HG03520 (cell line): ENCODE results near the gene C6orf118.

ENCODE experiments used
- ATAC-seq: cut with Tn5 transposase; IDR thresholded peaks from one replicate; pipeline ENCODE4 v1.9.1; 2021; ENCODE audit warnings: mild to moderate bottlenecking, moderate library complexity; ENCODE audit not compliant: unreplicated experiment

C6orf118 gene

DNA sequence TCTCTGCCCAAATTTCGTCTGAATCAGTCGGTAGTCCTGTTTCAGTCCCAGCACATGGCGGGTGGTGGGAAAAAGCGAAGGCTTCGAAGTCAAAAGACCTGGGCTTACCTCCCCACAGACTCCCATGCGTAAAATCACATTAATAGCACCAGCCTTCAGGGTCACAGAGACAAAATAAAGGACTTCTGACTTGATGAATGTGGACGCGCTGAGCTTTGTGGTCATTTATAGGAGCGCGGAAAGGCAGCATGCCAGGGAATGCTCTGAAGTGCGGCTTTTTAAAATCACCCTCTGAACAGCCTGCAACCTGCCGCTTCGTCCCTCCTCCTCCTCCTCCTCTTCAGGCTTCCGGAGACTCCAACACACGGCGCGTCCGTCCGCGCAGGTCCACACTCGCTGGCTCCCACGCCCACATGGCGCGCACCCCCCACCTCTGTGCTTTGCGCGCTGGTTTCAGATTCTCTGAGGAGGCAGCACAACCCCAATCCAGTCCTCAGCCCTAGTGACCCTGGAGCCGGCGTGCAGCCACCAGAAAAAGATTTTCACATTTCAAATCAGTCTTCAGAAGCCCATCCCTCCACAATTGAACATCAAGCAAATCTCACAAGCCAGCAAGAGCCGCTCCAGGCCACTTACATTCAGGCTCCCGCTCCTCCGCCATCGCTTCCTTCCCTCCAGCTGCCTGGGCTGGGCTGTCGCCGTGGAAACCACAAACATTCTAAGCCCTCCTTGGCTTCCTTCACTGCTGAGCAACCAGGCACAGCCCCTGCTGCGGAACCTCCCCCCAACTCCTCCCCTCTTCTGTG is at the start of gene C6orf118:
C6orf118 (minus strand) TSS at position 680 of the 806 bp plus-strand sequence; CDS start at position 661, 19 bp downstream.
- ATAC-seq, result no peak

DNA sequence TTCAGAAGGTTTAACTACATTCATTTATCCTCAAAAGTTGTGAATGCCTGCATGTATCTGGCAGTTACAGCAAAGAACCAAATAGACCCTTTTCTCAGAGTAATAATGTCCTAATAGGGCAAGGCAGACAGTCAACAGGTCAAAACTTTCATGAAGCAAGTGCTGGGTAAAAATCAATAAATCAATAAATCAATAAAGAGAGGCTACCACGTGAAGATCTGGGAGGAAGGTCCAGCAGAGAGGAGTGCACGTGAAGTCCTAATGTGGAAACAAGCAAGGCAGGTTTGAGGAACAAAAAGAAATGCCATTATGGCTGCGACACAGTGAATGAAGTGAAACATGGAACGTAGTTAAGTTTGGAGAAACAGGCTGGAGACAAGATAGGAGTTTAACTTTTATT is 36.3 kb upstream of the C6orf118 start:
- ATAC-seq, result no peak

DNA sequence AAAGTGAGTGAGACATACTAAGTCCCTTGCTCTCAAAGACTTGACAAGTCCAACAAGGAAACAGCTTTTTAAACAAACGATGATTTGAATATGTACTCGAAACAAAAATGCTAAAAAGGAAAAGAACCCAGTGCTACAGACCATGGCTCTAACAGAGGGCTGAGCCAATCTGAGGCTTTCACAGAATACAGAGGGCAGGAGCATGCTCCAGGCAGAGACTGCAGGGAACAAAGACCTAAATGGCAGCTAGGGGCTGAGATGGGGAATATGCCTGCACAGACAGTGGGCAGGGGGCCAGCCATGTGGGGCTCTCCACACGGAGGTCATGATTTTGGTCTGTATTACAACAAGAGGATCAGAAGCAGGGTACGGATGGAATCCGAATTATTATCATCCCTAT is 31.1 kb upstream of the C6orf118 start:
- no peak for ATAC-seq

DNA sequence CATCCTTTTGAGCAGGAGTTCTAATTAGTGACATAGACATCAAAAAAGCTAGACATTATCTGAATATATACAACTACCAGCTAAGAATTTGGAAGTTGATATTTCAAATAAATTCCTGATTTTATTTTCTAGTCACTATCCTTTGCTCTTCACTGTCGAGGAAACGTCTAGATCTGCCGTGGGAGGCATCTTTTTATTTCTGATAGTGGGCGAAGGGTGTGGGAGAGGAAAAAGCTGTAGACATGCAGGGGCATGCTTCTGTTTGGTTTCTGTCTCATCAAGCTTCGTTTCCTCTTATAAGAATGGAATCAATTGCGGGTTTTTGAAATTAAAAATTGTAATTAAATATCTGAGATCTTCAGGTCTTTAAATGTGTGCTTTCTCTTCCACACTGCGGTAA is 16.2 kb upstream of the C6orf118 start:
- ATAC-seq, result no peak

DNA sequence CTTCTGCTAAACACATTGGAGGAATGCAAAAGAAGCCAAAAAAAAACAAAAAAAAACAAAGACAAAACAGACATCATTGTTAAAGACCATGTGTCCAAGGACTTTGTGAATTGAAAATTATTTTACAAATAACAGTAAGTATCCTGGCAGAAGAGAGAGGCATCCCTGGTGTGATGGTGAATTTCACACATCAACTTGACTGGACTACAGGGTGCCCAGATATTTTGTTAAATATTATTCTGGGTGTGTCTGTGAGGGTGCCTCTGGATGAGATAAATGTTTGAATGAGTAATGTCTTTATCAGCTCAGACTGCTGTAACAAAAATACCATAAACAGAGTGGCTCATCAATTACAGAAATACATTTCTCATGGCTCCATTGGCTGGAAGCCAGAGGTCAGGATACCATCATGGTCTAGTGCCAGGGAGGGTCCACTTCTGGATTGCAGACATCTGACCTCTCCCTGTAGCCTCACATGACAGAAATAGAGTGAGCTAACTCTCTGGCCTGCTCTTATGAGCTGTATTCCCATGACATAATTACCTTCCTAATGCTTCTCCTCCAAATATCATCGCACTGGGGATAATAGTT is 12.2 kb upstream of the C6orf118 start:
- ATAC-seq, result no peak

DNA sequence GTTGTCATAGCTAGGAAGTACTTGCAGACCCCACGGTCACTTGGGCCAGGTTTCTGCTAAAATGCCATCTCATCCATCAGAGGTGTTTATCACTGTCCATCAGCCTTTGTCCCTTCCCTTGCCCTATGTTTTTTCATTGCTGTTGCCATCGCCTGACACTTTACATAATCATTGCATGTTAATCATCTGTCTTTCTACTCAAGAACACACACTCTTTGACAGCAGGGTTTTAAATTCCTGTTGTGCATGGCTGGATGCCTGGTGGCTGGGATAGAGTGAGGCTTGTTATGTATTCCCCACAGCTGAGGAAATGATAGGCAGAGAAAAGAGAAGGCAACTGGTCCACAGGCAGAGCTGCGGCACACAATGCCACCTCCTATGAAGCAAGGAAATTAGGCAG is 11.7 kb upstream of the C6orf118 start:
- no peak for ATAC-seq

DNA sequence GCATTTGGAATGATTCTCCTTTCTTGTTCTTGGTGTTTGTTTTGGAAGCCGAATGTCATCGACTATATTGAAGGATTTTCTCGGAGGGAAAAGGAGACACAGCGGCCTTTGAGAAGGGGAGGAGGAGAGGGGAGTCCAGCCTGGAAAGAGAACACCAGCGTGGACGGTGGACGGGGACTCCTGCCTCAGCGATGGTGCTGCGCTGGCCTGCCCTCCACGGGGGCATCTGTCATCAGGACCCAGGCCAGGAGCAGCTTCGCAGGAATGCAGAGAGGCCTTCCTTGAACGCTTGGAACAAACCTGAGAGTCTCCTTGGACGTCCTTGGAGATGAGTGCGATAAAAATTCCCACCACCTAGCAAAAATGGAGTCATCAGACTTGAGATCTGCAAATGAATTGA is 8.3 kb upstream of the C6orf118 start:
- ATAC-seq, result no peak

DNA sequence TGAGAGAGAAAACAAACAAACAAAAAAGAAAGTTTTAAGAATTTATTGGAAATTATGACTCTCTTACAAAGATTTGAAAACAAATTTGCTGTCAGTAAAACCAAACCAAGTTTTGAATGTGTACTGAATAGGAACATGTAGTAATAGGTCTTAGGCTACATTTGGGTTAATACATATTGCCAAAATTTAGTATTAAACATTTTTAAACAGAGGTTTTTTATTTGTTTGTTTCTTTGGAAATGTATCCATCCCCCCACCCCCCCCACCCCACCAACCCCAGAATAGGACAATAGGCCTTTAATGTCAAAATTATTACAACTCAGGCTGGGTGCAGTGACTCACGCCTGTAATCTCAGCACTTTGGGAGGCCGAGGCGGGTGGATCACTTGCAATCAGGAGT is 2.5 kb downstream of the C6orf118 start:
- ATAC-seq, result no peak

DNA sequence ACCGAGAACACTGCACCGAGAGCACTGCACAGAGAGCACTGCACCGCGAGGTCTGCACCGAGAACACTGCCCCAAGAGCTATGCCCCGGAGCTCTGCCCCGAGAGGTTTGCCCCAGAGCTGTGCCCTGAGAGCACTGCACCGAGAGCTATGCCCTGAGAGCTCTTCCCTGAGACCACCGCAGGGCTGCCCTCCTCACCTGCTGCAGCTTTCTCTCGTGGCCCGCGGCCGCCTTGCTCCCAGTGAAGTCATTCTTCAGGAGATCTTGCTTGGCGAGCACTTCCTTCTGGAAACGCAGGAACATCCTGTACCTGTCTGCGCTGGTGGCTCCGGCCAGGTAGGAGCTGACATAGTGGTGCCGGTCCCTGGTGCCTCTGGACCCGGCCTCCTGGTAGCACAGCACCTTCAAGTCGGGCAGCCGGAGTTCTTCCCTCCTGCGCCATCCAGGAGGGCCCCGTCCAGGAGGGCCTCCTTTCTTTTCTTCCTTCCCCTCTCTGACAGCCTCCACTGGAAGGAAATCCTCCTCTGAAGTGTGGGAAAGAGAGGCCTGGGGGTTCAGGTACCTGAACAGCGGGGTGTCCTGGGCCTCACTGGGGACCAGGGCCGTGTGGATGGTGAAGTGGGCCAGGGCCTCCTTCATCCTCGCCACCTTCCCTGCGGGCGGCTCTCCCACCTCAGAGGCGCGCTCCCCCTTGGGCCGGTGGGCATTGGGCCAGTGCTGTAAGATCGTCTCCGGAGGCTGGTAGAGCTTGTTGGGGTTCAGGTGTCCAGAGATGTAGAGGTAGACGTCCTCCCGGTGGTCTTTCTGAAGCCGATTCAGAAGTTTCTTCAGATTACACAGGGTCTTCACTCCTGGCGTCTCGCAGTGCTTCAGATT is 7.8 kb downstream of the C6orf118 start:
- no peak for ATAC-seq

DNA sequence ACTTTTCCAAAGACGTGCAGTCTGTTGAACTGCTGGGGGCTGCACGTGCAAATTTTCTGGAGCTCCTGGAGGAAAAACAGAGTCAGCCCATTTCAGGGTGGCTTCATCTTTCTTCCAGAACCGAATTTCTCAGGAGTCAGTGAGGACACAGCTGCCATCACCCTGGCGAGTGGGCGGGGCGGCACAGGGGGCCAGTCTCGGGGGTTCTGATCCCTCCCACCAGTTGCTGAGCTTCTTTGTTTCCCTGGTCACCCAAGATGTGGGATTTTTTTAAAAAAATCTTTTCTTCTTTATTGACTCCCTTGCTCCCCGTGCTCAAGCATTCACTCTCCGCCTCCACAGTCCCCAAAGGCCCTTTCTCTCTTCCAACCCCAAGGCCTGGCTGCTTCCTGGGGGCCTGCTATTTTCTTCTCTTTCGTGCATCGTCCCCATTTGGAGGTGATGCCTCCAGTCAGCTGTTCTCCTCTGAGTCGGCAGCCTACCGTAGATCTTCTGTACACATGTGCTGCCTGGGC is 8.9 kb downstream of the C6orf118 start:
- no peak for ATAC-seq

DNA sequence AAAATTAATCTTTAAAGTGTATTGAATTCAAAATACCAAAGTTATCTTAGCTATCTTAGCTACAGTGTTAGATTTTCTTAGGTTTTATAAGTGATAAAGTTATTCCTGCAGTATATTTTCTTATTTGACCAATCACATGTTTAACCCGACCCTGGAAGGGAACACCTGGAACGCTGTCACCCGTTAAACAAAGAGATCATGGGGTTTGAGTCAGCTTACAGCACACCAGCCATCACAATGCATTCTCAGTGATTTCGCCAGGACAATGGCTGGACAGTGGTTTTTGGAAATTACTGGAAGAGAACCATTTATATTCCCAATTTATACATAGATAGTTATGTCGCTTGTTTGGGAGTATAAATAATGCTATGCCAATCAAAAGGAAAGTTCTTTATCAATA is 10.5 kb downstream of the C6orf118 start:
- ATAC-seq, result no peak

DNA sequence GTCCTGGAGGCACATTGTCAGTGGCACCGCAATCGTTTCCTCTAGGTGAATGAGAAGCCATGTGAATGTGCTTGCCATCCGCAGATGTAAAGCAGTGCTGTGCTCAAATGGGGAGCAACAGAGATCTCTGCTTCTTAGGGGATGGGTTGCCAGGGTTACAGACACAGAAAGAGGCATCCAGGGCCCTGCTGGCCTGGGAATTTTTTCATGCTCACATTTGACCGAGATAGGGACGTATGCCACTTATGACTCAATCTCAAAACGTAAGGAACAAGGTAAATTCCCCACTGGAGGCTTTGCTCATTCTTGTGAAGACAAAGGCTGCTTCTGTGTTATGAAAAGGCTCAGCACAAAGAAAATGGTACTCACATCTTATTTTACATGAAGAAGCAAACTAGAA is 11.0 kb downstream of the C6orf118 start:
- no peak for ATAC-seq

DNA sequence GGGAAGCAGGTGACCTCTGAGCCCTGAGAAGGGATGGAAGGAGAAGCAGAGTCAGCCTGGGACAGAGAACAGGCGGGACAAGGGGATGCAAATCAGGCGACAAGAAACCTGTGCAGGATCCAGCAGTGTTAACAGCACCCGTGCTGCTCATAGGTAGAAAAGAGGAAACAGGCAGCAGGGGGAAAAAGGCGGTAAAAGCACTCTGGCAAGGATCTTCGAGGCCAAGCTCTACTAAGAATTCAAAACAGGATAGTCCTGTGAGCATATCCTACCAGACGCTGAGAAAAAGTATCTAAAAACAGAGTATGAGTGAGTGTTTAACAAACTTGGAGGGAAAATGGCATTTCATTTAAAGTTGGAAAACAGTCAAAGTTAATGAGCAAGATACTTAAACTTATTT is 16.7 kb downstream of the C6orf118 start:
- no peak for ATAC-seq

DNA sequence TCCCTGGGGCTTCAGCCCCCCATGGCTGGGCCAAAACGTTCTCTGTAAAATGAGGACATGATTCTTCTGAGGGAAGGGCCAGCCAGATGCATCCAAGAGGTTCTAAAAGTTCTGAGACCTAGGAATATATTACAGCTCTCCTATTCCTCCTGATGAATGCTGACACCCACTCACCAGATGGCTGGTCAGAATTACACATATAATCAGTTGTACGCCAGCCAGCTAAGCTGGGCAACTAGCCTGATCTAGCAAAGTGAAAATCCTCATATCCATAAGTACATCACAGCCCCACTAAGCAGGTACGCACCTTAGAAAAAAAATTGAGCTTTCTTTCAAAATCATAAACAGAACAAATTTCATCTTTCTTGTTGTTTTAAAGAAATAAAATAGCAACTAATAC is 34.8 kb downstream of the C6orf118 start:
- ATAC-seq, result no peak

DNA sequence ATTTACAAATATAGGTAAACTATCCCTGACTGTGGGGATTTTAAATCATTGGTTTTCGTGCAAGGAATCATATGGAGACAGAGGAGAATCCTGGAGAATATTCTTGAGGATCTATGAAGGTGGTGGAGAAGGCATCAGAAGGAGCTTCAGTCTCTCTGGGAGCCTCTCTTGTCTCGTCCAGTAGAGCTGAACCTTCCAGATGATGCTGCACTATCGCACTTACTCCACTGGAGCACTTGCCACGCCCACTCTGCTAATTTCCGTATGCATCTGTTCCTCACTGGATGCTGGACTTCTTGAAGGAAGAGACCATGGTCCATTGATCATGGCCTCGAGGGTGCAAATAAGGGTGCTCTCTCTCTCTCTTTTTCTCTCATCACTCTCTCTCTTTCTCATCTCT is 36.8 kb downstream of the C6orf118 start:
- ATAC-seq, result no peak

DNA sequence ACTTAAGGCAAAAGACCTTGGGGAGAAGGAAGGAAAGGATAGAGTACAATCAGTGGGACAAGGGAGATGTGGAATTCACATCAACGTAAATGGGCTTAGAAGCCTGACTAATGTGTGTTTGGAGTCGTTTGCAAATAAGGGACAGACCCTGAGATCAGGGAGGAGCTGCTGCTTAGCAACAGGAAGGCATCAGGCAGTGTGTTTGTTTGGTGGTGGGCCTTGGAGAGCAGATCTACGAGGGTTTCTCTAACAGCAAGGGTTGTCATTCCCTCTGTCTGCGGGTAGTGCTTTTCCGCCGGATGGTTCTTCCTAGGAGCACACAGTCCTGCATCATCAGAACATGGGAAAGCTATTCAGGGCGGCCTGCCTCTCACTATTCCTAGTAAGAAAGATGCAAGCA is 40.4 kb downstream of the C6orf118 start:
- ATAC-seq, result no peak

DNA sequence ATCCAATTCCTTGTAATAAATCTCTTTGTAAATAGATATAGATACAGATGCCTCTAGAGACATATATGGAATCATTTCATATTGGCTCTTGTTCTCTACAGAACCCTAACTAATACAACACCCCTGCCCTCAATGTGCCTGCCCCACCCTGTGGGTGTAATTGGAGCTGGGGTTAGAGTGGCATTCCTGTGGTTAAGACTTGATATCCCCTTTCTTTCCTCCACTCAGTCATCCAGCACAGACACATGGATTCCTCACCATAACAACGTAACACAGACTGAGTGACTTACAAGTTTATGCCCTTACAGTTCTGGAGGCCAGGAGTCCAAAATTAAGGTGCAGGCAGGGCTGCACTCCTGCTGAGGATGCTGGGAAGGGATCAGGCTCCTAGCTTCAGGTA is 42.8 kb downstream of the C6orf118 start:
- ATAC-seq, result no peak

DNA sequence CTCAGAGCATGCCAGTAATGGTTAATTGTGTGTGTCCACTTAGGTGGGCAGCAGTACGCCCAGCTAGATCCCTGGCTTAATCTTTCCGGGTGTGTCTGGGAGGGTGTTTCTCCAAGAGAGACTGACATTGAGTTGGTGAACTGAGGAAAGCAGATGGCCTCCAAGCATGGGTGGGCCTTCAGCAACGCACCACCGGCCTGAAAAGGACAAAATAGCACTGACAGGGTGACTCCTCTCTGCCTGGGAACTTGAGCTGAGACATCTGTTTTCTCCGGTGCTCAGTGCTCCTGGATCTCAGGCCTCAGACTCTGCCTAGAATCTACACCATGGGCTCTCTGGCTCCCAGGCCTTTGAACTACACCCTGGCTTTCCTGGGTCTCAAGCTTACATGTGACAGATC is 43.2 kb downstream of the C6orf118 start:
- no peak for ATAC-seq

DNA sequence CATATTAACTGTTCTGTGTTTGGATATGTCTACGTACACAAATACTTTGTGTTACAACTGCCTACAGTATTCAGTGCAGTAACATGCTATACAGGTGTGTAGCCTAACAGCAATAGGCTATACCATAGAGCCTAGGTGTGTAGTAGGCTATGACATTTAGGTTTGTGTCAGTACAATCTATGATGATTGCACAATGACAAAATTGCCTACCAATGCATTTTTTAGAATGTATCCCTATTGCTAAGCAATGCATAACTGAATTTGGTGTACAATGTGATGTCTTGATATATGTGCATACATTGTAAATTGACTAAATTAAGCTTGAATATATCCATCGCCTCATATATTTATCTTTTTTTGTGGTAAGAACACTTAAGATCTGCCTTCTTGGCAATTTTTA is 48.9 kb downstream of the C6orf118 start:
- no peak for ATAC-seq

DNA sequence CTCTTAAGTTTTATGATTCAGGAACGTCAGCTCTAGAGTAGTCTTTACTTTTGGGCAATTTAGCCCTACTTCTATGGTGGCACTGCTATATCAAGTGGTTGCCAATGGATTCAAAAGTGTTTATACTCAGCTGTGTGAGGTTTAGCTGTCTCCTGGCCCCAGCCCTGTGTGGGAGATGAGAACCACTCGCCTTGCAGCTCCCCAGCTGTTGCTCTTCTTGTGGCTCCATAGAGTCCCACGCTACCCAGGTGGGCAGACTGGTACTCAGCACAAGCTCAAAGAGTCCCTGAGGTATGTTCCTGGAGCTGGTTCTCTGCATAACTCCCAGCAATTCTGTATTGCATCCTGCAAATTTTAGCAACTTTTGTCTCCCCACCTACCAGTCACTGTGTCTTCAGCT is 59.6 kb downstream of the C6orf118 start:
- no peak for ATAC-seq

DNA sequence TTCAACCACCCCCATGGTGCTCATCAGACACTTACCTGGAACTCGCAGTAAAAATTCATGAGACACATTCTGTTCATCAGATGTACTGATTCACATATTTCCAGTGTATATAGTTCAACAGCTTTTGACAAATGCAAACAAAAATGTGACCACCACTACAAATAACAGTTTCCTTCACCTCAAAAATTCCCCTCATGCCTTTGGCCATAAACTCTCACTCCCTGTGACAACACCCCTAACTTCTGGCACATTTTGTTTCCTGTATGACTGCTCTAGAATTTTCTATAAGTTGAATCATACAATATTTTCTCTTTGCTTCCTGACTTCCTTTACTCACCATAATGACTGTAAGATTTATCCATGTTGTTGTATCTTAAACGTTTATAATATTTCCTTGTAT is 63.7 kb downstream of the C6orf118 start:
- ATAC-seq, result no peak

DNA sequence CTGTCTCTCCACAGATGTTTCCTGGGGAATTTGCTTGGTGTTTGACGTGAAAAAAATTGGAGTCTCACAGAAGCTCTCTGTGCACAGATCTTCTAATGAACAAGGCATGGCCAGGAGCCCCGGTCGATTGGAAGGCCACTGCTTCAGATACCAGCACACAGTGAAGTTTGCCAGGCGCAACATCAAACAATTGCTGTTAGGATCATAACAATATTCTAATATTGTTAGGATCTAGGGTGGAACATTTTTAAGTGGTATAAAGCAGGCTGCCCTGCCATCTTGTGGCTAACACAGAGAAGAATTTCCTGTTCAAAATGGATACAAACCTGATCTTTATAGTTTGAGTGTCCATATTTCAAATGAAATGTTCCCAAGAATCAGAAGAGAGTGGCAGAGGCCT is 64.1 kb downstream of the C6orf118 start:
- ATAC-seq, result no peak
